HepG2 (cell line): ENCODE data around the gene CRAT. TPM values are rescaled to one million over a fixed set of nuclear protein-coding genes. Genes with fewer than 3 reads are reported as not detected.

Experiments used
- ESRRA ChIP-seq: sonication (generic); formaldehyde crosslinking; IDR thresholded peaks from 2 replicates; pipeline ENCODE4 v1.5.1; 2020; ENCODE audit warnings: mild to moderate bottlenecking, low read depth, missing genetic modification reagents
- HES4 ChIP-seq: sonication (generic); formaldehyde crosslinking; IDR thresholded peaks from 2 replicates; pipeline ENCODE4 v1.9.0; 2021; ENCODE audit warnings: mild to moderate bottlenecking, missing genetic modification reagents, borderline replicate concordance
- HNRNPH1 ChIP-seq: fragments of 200-400 bp; formaldehyde crosslinking; optimal IDR thresholded peaks from 2 replicates; pipeline ENCODE3; 2017; ENCODE audit warnings: mild to moderate bottlenecking, low read depth, low read length
- KLF12 ChIP-seq: sonication (generic); formaldehyde crosslinking; IDR thresholded peaks from 2 replicates; pipeline ENCODE4 v1.4.0; 2020; ENCODE audit warnings: missing genetic modification reagents, borderline replicate concordance
- MAFK ChIP-seq, 2 experiments: IDR thresholded peaks in 1 of 2; conservative IDR thresholded peaks in 1 of 2; 2 replicates each; pipeline ENCODE4 v1.6.1; 2011; ENCODE audit warnings: improper control_type of control experiment in 2 of 2, low read length in 2 of 2
- MED1 ChIP-seq: sonication (generic); formaldehyde crosslinking; IDR thresholded peaks from 2 replicates; pipeline ENCODE4 v1.4.0; 2020; ENCODE audit warnings: missing genetic modification reagents
- MTA3 ChIP-seq: sonication (generic); formaldehyde crosslinking; IDR thresholded peaks from 2 replicates; pipeline ENCODE4 v1.4.0; 2020; ENCODE audit warnings: missing genetic modification reagents
- POLR2G ChIP-seq: fragments of 200-400 bp; formaldehyde crosslinking; IDR thresholded peaks from 2 replicates; pipeline ENCODE4 v1.6.1; 2018; ENCODE audit warnings: mild to moderate bottlenecking, low read depth, low read length, moderate library complexity
- SUZ12 ChIP-seq: fragments of 150-350 bp; IDR thresholded peaks from 2 replicates; pipeline ENCODE4 v1.6.1; 2014; ENCODE audit warnings: low read depth, low read length
- ZBTB7B ChIP-seq: sonication (generic); formaldehyde crosslinking; IDR thresholded peaks from 2 replicates; pipeline ENCODE4 v1.4.0; 2020; ENCODE audit warnings: missing genetic modification reagents
- ZFP62 ChIP-seq: sonication (generic); formaldehyde crosslinking; IDR thresholded peaks from 2 replicates; pipeline ENCODE4 v1.4.0; 2020; ENCODE audit warnings: missing genetic modification reagents
- ZFX ChIP-seq: sonication (generic); formaldehyde crosslinking; IDR thresholded peaks from 2 replicates; pipeline ENCODE4 v1.4.0; 2020; ENCODE audit warnings: mild to moderate bottlenecking, low read depth, missing genetic modification reagents, moderate library complexity
- ZFY ChIP-seq: sonication (generic); formaldehyde crosslinking; IDR thresholded peaks from 2 replicates; pipeline ENCODE4 v1.4.0; 2020; ENCODE audit warnings: missing genetic modification reagents
- ZNF12 ChIP-seq: sonication (generic); formaldehyde crosslinking; IDR thresholded peaks from 2 replicates; pipeline ENCODE4 v1.5.0; 2020; ENCODE audit warnings: missing genetic modification reagents
- ZNF251 ChIP-seq: sonication (generic); formaldehyde crosslinking; IDR thresholded peaks from 2 replicates; pipeline ENCODE4 v1.9.0; 2021; ENCODE audit warnings: mild to moderate bottlenecking, missing genetic modification reagents
- ZNF432 ChIP-seq: sonication (generic); formaldehyde crosslinking; IDR thresholded peaks from 2 replicates; pipeline ENCODE4 v1.5.0; 2020; ENCODE audit warnings: missing genetic modification reagents, mild to moderate bottlenecking, borderline replicate concordance
- ZNF605 ChIP-seq: sonication (generic); formaldehyde crosslinking; IDR thresholded peaks from 2 replicates; pipeline ENCODE4 v1.8.0; 2022; ENCODE audit warnings: mild to moderate bottlenecking, missing genetic modification reagents
- ZNF775 ChIP-seq: sonication (generic); formaldehyde crosslinking; IDR thresholded peaks from 2 replicates; pipeline ENCODE4 v1.4.0; 2020; ENCODE audit warnings: missing genetic modification reagents, mild to moderate bottlenecking, moderate library complexity, borderline replicate concordance
- ZNF816 ChIP-seq: sonication (generic); formaldehyde crosslinking; IDR thresholded peaks from 2 replicates; pipeline ENCODE4 v1.8.0; 2022; ENCODE audit warnings: missing genetic modification reagents, mild to moderate bottlenecking, borderline replicate concordance
- polyA plus RNA-seq, 8 experiments: library from polyadenylated mRNA; depleted of rRNA in 3 of 8; stranded (reverse) in 7 of 8; unstranded in 1 of 8; fragments of >200 nt; fragmentation: Illumina TruSeq in 4 of 8; extraction: Trizol in 4 of 8; gene quantifications; 2 replicates each; pipeline versions ENCODE4 v1.2.1 to v1.2.3, GENCODE V29; 2011 to 2016; ENCODE audit warnings: low read depth in 4 of 8, missing spikeins in 1 of 8, mixed read lengths in 1 of 8; ENCODE audit not compliant: insufficient read depth in 1 of 8
- total RNA-seq, 5 experiments: library from RNA; depleted of rRNA; stranded (reverse); fragments of >200 nt; fragmentation: Illumina TruSeq; extraction: Trizol; gene quantifications; 2 replicates each; pipeline ENCODE4 v1.2.3, GENCODE V29; 2016; ENCODE audit warnings: low read depth in 1 of 5
- TF ChIP-seq, protein P1 (sequence below): sonication (generic); formaldehyde crosslinking; IDR thresholded peaks from 2 replicates; pipeline ENCODE4 v1.5.1; 2020; ENCODE audit warnings: mild to moderate bottlenecking, missing genetic modification reagents, moderate library complexity
- TF ChIP-seq, protein P2 (sequence below), 2 experiments: sonication (generic) in 1 of 2; formaldehyde crosslinking in 1 of 2; IDR thresholded peaks; 2 replicates each; pipeline versions ENCODE4 v1.4.0 to v1.6.1; 2018 to 2020; ENCODE audit warnings: missing genetic modification reagents in 2 of 2, borderline replicate concordance in 1 of 2, low read depth in 1 of 2, mild to moderate bottlenecking in 1 of 2, missing biosample characterization in 1 of 2
- TF ChIP-seq, protein P3 (sequence below): sonication (generic); formaldehyde crosslinking; IDR thresholded peaks from 2 replicates; pipeline ENCODE4 v1.4.0; 2020; ENCODE audit warnings: low read depth, mild to moderate bottlenecking, missing genetic modification reagents

CRAT gene
- total and polyA plus RNA-seq, 2 of the 13 experiments (the other 11 are each of a cell fraction or from before 2014, with no cell fraction given): 26.1 to 26.6 TPM

DNA sequence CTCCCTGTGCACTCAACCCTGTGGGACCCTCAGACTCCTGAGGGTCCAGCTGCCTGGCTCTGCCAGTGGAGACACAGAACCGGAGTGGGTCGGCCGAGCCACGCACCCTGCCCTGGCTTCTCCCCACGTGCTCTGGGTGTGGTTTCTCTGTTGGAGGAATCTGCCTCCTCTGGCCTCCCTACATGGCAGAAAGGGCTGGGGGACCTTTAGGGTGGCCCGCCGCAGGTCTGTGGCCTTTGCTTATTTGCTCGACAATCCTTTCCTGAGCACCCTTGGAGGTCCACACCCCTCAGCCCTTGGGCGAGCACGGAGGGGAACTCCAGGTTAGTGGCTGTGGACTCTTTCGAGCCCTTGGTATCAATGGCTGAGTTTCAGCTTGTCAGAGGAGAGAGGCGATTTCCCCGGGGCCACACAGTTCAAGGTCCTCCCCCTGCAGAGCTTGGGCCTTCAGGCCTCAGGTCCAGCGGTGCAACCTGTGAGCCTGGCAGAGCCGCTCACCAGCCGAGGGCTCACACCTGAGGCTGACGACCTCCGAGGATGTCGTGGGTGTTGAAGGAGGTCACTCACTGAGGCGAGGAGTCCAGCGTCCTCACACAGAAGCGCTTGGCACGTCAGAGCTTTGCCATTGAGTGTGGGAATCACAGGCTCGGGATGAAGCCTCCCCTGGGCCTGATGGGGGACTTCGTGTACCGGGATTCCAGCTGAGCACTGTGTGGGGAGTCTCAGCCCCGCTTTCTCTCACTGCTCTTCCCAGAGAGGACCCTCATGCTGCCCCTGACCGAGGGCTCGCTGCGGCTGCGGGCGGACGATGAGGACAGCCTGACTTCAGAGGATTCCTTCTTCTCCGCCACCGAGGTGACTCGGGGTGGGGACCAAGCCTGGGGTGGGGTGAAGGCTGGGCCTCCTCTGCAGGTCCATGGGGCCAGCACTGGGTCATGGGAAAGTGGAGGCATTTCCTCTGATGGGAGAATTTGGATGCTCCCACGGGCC lies 50.5 kb downstream of the CRAT start (continued):
- TF ChIP-seq ESRRA (CRISPR knock-in tag) (0 out of 2 replicates have a peak, but pooled peaks have one; percentile 28), ZNF816 (no peak), ZNF775 (CRISPR knock-in tag) (no peak), SUZ12 (no peak), ZNF432 (CRISPR knock-in tag) (no peak), ZFP62 (CRISPR knock-in tag) (no peak), MED1 (CRISPR knock-in tag) (no peak), ZBTB7B (no peak), MAFK (conservative IDR thresholded peaks at IDR 0.05 in 1 of 2, IDR thresholded peaks at IDR 0.05 in 1 of 2; ENCODE audit: low read length in 2 of 2) (no peak), POLR2G (no peak), ZFX (CRISPR knock-in tag) (peak; percentile 79), HNRNPH1 (no peak), KLF12 (CRISPR knock-in tag) (0 out of 2 replicates have a peak, but pooled peaks have one; percentile 55), ZNF605 (CRISPR knock-in tag) (no peak), ZFY (CRISPR knock-in tag) (peak; percentile 56), ZNF251 (CRISPR knock-in tag) (no peak), MTA3 (CRISPR knock-in tag) (no peak), HES4 (CRISPR knock-in tag) (no peak), ZNF12 (no peak)
- TF ChIP-seq, protein P1, sequence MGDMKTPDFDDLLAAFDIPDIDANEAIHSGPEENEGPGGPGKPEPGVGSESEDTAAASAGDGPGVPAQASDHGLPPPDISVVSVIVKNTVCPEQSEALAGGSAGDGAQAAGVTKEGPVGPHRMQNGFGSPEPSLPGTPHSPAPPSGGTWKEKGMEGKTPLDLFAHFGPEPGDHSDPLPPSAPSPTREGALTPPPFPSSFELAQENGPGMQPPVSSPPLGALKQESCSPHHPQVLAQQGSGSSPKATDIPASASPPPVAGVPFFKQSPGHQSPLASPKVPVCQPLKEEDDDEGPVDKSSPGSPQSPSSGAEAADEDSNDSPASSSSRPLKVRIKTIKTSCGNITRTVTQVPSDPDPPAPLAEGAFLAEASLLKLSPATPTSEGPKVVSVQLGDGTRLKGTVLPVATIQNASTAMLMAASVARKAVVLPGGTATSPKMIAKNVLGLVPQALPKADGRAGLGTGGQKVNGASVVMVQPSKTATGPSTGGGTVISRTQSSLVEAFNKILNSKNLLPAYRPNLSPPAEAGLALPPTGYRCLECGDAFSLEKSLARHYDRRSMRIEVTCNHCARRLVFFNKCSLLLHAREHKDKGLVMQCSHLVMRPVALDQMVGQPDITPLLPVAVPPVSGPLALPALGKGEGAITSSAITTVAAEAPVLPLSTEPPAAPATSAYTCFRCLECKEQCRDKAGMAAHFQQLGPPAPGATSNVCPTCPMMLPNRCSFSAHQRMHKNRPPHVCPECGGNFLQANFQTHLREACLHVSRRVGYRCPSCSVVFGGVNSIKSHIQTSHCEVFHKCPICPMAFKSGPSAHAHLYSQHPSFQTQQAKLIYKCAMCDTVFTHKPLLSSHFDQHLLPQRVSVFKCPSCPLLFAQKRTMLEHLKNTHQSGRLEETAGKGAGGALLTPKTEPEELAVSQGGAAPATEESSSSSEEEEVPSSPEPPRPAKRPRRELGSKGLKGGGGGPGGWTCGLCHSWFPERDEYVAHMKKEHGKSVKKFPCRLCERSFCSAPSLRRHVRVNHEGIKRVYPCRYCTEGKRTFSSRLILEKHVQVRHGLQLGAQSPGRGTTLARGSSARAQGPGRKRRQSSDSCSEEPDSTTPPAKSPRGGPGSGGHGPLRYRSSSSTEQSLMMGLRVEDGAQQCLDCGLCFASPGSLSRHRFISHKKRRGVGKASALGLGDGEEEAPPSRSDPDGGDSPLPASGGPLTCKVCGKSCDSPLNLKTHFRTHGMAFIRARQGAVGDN (CRISPR knock-in tag): peak; percentile 94
- TF ChIP-seq, protein P2, sequence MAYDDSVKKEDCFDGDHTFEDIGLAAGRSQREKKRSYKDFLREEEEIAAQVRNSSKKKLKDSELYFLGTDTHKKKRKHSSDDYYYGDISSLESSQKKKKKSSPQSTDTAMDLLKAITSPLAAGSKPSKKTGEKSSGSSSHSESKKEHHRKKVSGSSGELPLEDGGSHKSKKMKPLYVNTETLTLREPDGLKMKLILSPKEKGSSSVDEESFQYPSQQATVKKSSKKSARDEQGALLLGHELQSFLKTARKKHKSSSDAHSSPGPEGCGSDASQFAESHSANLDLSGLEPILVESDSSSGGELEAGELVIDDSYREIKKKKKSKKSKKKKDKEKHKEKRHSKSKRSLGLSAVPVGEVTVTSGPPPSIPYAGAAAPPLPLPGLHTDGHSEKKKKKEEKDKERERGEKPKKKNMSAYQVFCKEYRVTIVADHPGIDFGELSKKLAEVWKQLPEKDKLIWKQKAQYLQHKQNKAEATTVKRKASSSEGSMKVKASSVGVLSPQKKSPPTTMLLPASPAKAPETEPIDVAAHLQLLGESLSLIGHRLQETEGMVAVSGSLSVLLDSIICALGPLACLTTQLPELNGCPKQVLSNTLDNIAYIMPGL (CRISPR knock-in tag; IDR thresholded peaks at IDR 0.05; ENCODE audit: borderline replicate concordance in 1 of 2, low read depth in 1 of 2): no peak
- TF ChIP-seq, protein P3, sequence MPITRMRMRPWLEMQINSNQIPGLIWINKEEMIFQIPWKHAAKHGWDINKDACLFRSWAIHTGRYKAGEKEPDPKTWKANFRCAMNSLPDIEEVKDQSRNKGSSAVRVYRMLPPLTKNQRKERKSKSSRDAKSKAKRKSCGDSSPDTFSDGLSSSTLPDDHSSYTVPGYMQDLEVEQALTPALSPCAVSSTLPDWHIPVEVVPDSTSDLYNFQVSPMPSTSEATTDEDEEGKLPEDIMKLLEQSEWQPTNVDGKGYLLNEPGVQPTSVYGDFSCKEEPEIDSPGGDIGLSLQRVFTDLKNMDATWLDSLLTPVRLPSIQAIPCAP (CRISPR knock-in tag): no peak
